ENCODE data around the gene B3GALT4. TPM values are rescaled to one million over a fixed set of nuclear protein-coding genes. Genes with fewer than 3 reads are reported as not detected.

B3GALT4 gene
- total and polyA plus RNA-seq, 2 of the 13 experiments (the other 11 are each of a cell fraction or from before 2014, with no cell fraction given): 0.04 to 0.27 TPM

DNA sequence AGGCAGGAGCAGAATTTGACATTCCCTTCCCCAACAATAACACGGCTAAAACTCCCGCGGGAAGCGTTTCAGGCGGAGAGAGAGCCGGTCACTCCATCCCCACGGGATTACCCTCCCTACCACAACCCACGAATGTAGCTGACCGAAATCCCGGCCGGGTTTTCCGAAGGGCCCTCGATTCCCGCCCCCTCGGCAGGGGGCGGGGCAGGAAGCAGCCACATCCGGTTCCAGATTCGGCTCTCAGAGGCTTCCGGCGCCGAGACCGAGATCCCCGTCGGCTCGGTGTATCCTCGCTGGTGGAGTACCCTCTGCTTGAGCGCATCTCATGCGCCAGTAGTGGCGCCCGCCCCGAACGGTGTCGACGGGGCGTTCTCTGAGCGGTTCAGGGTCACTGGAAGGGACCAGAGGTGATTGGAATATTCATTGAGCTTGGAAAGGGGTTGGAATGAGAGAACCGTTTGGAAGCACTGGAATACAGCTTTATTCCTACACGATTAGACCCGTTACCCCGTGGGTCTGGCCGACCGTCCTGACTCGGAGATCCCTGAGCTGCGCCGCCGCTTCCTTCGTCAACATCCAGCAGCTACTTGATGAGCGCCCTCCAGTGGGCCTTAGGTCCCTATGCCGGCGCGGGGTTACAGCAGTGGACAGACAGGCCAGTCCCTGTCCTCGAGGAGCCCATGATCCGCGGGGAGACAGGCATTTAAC, 22.5 kb downstream of the B3GALT4 start (continued):
- TF ChIP-seq ZNF687 (CRISPR knock-in tag; IDR thresholded peaks at IDR 0.05) (peak; percentile 91), ZNF563 (CRISPR knock-in tag; IDR thresholded peaks at IDR 0.05) (peak; percentile 45; the same call in 1 of the 2 replicates), ATRX (CRISPR knock-in tag; IDR thresholded peaks at IDR 0.05; ENCODE audit: borderline replicate concordance) (no peak), MAF1 (CRISPR knock-in tag; IDR thresholded peaks at IDR 0.05; ENCODE audit: borderline replicate concordance) (no peak), GLMP (CRISPR knock-in tag; IDR thresholded peaks at IDR 0.05; ENCODE audit: borderline replicate concordance) (0 out of 2 replicates have a peak, but pooled peaks have one; percentile 3), E2F1 (CRISPR knock-in tag; IDR thresholded peaks at IDR 0.05) (peak; percentile 91), FOXM1 (CRISPR knock-in tag; IDR thresholded peaks at IDR 0.05) (no peak), TMF1 (CRISPR knock-in tag; IDR thresholded peaks at IDR 0.05; ENCODE audit: low read depth) (peak; percentile 24; the same call in 1 of the 2 replicates), RARA (CRISPR knock-in tag; IDR thresholded peaks at IDR 0.05) (peak; percentile 47), POLR2A (IDR thresholded peaks at IDR 0.05; ENCODE audit: insufficient read depth in 1 of 2, low read depth in 2 of 2, low read length in 2 of 2) (peak; percentile 88 to 95), MIXL1 (CRISPR knock-in tag; IDR thresholded peaks at IDR 0.05) (no peak)
- TF ChIP-seq, protein P1, sequence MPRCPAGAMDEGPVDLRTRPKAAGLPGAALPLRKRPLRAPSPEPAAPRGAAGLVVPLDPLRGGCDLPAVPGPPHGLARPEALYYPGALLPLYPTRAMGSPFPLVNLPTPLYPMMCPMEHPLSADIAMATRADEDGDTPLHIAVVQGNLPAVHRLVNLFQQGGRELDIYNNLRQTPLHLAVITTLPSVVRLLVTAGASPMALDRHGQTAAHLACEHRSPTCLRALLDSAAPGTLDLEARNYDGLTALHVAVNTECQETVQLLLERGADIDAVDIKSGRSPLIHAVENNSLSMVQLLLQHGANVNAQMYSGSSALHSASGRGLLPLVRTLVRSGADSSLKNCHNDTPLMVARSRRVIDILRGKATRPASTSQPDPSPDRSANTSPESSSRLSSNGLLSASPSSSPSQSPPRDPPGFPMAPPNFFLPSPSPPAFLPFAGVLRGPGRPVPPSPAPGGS (CRISPR knock-in tag; IDR thresholded peaks at IDR 0.05): peak; percentile 52; the same call in 1 of the 2 replicates
- TF ChIP-seq, protein P2, sequence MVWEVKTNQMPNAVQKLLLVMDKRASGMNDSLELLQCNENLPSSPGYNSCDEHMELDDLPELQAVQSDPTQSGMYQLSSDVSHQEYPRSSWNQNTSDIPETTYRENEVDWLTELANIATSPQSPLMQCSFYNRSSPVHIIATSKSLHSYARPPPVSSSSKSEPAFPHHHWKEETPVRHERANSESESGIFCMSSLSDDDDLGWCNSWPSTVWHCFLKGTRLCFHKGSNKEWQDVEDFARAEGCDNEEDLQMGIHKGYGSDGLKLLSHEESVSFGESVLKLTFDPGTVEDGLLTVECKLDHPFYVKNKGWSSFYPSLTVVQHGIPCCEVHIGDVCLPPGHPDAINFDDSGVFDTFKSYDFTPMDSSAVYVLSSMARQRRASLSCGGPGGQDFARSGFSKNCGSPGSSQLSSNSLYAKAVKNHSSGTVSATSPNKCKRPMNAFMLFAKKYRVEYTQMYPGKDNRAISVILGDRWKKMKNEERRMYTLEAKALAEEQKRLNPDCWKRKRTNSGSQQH (CRISPR knock-in tag; IDR thresholded peaks at IDR 0.05; ENCODE audit: low read depth): peak; percentile 76; the same call in 1 of the 2 replicates
- TF ChIP-seq, protein P3, sequence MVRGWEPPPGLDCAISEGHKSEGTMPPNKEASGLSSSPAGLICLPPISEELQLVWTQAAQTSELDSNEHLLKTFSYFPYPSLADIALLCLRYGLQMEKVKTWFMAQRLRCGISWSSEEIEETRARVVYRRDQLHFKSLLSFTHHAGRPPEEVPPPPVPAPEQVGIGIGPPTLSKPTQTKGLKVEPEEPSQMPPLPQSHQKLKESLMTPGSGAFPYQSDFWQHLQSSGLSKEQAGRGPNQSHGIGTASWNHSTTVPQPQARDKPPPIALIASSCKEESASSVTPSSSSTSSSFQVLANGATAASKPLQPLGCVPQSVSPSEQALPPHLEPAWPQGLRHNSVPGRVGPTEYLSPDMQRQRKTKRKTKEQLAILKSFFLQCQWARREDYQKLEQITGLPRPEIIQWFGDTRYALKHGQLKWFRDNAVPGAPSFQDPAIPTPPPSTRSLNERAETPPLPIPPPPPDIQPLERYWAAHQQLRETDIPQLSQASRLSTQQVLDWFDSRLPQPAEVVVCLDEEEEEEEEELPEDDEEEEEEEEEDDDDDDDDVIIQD (CRISPR knock-in tag; IDR thresholded peaks at IDR 0.05; ENCODE audit: low read depth): peak; percentile 28; the same call in 1 of the 2 replicates
- TF ChIP-seq, protein P4, sequence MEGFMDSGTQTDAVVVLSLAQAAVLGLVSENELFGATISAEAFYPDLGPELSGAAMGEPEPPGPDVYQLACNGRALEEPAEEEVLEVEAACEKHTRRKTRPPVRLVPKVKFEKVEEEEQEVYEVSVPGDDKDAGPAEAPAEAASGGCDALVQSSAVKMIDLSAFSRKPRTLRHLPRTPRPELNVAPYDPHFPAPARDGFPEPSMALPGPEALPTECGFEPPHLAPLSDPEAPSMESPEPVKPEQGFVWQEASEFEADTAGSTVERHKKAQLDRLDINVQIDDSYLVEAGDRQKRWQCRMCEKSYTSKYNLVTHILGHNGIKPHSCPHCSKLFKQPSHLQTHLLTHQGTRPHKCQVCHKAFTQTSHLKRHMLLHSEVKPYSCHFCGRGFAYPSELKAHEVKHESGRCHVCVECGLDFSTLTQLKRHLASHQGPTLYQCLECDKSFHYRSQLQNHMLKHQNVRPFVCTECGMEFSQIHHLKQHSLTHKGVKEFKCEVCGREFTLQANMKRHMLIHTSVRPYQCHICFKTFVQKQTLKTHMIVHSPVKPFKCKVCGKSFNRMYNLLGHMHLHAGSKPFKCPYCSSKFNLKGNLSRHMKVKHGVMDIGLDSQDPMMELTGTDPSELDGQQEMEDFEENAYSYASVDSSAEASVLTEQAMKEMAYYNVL (CRISPR knock-in tag; IDR thresholded peaks at IDR 0.05; ENCODE audit: borderline replicate concordance): peak; percentile 92
